ENCODE data around the gene LRRC73.
"Not testable (repeated sequence)": the region's sequence is repeated elsewhere in the genome, so short reads cannot be mapped to it uniquely, and the experiment has no call there.

Gene LRRC73

DNA sequence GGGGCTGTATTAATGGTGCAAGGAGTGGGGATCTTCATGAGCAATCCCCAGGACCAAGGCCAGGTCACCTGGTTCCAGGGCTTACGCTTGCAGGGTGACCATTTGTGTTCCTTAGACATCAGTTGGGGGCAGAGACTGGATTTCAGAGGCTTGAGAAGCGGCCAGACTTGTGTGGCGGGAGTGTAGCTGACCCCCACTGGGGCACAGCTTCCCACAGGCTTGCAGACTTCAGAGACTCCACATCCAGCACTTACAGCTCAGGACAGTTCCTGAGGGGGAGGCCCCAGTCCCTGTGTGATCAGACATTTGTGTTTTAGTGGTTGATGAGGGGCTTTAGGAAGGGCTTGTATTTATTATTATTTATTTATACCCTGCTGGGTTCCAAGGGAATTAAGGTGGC lies 17.5 kb downstream of the LRRC73 start:
- peak; percentile 45 for DNase-seq (ENCODE audit: low read depth)

GRCh38 chr6:43491750-43492661 lies 18.1 kb downstream of the LRRC73 start:
- peak; percentile 87 for DNase-seq (ENCODE audit: low read depth)

- no peak for DNase-seq (ENCODE audit: low read depth)
Measured at GRCh38 chr6:43490523-43490939, 19.6 kb downstream of the LRRC73 start.

DNA sequence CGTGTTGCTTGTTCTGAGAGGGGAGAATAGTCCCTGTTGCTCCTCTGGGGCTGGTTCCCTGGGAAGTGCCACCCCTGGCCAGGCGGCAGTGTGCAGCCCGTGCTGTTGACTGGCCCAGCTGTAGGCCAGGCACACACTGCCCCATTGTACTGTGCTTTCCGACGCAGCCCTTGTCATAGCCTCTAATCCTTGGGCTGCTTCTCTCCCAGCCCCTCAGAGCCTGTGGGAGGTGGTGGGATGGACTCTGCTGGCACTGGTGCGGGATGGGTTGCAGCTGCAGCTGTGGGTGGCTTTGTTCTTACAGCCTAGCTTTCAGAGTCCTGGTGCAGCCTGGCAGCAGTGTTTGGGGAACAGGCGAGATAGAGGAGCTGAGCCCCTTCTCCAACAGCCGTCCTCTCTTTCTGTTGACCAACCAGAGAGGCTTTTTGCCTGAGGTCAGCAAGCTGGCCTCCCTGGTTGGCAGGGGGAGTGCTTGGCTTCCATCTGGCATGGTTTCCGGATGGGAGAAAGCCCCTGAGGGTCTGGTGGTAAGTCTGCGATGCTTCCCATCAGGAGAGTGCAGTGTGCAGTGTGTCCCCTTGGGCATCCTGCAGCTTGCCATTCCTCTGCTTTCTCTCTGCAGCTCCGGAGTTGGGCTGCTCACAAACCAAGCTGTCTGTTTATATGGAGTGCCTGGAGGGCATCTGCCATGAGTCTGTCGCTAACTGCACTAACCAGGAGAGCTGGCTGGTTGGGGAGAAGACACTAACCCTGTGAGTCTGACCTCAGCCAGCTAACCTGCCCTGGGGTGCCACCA lies 20.7 kb downstream of the LRRC73 start:
- no peak for DNase-seq (ENCODE audit: low read depth)

- peak; percentile 85 for DNase-seq (ENCODE audit: low read depth)
Measured at GRCh38 chr6:43488667-43489276, 21.4 kb downstream of the LRRC73 start.

- peak; percentile 45 for DNase-seq (ENCODE audit: low read depth)
Measured at GRCh38 chr6:43481591-43482236, 28.4 kb downstream of the LRRC73 start.

DNA sequence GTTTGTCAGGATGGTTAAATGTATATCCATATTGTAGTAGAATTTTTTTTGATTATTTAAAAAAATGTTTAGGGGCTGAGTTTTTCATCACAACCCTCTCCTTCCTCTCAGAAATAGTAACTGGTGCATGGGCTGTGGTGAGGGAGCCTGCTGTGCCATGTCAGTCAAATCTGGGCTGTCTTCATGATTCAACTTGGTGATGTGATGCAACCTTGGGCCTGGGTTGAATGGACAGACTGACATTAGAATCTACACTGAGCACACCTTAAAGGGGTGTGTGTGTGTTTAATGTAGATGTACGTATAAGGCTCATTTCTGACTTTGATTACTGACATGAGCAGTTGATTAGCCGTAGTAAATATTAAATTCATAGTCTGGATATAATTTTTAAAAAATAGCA lies 29.1 kb downstream of the LRRC73 start:
- no peak for DNase-seq (ENCODE audit: low read depth)

DNA sequence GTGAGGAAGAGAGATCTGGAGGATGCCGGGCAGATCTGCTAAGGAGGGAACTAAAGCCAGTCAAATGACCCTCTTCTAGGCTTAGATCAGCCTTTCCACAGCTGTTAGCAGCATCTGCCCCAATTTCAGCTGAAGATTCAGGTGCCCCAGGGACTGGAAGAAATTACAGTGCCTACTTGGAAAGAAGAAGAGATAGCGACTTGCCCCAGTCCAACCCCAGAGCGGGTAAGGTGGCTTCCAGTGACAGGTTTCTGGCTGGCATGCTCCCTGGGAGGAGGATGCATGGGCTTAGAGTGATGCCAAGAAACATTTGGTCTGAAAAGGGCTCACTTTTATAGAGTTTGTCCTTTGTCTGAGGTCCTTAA lies 32.2 kb downstream of the LRRC73 start:
- DNase-seq (ENCODE audit: low read depth) = no peak

GRCh38 chr6:43477235-43478007 lies 32.7 kb downstream of the LRRC73 start, which contains the start of gene TJAP1:
Gene TJAP1 (plus strand): TSS chr6:43477570. CDS start chr6:43499002, 21,432 bp downstream.
- peak; percentile 91 for DNase-seq (ENCODE audit: low read depth)

GRCh38 chr6:43476746-43477145 lies 33.4 kb downstream of the LRRC73 start:
- DNase-seq (ENCODE audit: low read depth) = peak; percentile 32

GRCh38 chr6:43475516-43475915 lies 34.6 kb downstream of the LRRC73 start:
- DNase-seq (ENCODE audit: low read depth) = no peak

DNA sequence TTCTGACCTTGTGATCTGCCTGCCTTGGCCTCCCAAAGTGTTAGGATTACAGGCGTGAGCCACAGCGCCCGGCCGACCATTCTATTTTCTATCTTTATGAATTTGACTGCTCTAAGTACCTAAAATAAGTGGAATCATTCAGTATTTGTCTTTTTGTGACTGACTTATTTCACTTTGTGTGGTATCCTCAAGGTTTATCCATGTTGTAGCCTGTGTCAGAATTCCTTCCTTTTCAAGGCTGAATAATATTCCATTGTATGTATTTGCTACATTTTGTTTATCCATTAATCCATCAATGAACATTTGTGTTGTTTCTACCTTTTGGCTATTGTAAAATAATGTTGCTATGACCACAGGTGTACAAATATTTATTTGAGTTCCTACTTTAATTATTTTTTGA lies 37.6 kb downstream of the LRRC73 start:
- no peak for DNase-seq (ENCODE audit: low read depth)

DNA sequence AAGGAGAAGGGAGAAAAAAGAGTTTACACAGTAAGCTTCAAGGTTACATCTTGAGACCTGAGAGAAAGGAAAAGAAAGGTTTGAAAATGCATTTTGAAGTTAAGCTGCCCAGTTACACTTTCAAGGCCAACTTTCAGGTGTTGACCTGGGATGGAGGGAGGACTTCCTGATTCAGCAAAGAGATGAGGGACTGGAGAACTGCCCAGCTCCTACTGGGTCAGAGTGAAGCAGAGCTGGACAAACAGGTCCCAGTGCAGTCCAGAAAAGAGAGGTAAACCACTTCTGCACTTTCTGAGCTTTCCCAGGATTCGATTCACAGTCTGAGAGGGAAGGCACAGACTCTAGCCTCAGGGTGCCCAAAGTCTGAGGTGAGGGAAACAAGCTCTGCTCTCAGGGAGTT lies 38.7 kb downstream of the LRRC73 start:
- DNase-seq (ENCODE audit: low read depth) = no peak

GRCh38 chr6:43469947-43470346 lies 40.2 kb downstream of the LRRC73 start:
- no peak for DNase-seq (ENCODE audit: low read depth)

GRCh38 chr6:43468748-43469681 lies 41.1 kb downstream of the LRRC73 start:
- DNase-seq (ENCODE audit: low read depth) = no peak

GRCh38 chr6:43468240-43468639 lies 41.9 kb downstream of the LRRC73 start:
- no peak for DNase-seq (ENCODE audit: low read depth)

GRCh38 chr6:43467752-43468151 lies 42.4 kb downstream of the LRRC73 start:
- no peak for DNase-seq (ENCODE audit: low read depth)

- DNase-seq (ENCODE audit: low read depth) = not testable (repeated sequence)
Measured at GRCh38 chr6:43467265-43467664, 42.9 kb downstream of the LRRC73 start.

GRCh38 chr6:43465948-43466347 lies 44.2 kb downstream of the LRRC73 start:
- DNase-seq (ENCODE audit: low read depth) = peak; percentile 25

DNA sequence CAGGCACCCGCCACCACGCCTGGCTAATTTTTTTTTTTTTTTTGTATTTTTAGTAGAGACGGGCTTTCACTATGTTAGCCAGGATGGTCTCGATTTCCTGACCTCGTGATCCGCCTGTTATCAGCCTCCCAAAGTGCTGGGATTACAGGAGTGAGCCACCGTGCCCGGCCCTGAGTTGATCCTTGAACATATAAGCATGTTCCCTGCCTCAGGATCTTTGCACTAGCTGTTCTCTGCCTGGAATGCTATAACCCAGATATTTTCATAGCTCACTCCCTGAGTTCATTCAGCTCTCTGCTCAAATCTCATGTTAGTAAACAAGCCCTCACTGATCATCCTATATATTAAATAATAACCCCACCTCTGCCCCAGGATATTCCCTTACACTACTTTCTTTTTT lies 45.8 kb downstream of the LRRC73 start:
- DNase-seq (ENCODE audit: low read depth) = no peak
